SK-N-SH treated with all-trans-retinoic acid at 6 μM for 48 hours (cell line): ENCODE results near the gene IGF1R.

Source experiments
- BACH2 ChIP-seq: fragments of 250-450 bp; sonication (Bioruptor Pico); IDR thresholded peaks from 2 replicates; pipeline ENCODE4 v1.9.0; 2021; ENCODE audit warnings: mild to moderate bottlenecking, borderline replicate concordance
- OSR1 ChIP-seq: fragments of 250-450 bp; sonication (Bioruptor Pico); IDR thresholded peaks from 2 replicates; pipeline ENCODE4 v1.8.0; 2022; ENCODE audit warnings: moderate library complexity, mild to moderate bottlenecking, inconsistent platforms
- PATZ1 ChIP-seq: fragments of 250-450 bp; sonication (Bioruptor Pico); IDR thresholded peaks from 2 replicates; pipeline ENCODE4 v1.8.0; 2020; ENCODE audit warnings: mild to moderate bottlenecking, moderate library complexity, borderline replicate concordance
- ZFP3 ChIP-seq: fragments of 250-450 bp; sonication (Bioruptor Pico); IDR thresholded peaks from 2 replicates; pipeline ENCODE4 v1.5.0; 2020; ENCODE audit warnings: mild to moderate bottlenecking, moderate library complexity
- TF ChIP-seq, protein P1 (sequence below): fragments of 250-450 bp; sonication (Bioruptor Pico); IDR thresholded peaks from 2 replicates; pipeline ENCODE4 v1.5.0; 2020; ENCODE audit warnings: mild to moderate bottlenecking, moderate library complexity

DNA sequence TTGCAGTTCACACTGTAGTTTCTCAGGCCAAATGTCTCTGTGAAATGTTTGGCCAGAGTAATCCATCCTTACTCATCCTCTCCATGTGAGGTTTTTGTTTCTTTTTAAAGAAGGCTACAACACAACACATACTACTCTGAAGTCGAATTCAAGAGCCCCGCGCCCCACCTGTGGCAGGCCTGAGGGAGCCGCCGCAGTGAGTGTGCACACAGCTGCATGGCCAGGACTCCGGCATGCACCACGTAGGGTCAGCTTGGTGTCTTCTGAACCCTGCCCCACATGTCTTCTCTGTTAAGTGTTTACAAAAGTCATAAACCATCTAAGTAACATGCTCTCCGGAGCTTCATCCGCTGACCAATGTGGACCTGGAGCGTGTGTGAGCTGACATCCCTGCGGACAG, 300.6 kb downstream of the IGF1R start:
- no peak for TF ChIP-seq OSR1 (CRISPR knock-in tag)
- no peak for TF ChIP-seq ZFP3
- TF ChIP-seq, protein P1, sequence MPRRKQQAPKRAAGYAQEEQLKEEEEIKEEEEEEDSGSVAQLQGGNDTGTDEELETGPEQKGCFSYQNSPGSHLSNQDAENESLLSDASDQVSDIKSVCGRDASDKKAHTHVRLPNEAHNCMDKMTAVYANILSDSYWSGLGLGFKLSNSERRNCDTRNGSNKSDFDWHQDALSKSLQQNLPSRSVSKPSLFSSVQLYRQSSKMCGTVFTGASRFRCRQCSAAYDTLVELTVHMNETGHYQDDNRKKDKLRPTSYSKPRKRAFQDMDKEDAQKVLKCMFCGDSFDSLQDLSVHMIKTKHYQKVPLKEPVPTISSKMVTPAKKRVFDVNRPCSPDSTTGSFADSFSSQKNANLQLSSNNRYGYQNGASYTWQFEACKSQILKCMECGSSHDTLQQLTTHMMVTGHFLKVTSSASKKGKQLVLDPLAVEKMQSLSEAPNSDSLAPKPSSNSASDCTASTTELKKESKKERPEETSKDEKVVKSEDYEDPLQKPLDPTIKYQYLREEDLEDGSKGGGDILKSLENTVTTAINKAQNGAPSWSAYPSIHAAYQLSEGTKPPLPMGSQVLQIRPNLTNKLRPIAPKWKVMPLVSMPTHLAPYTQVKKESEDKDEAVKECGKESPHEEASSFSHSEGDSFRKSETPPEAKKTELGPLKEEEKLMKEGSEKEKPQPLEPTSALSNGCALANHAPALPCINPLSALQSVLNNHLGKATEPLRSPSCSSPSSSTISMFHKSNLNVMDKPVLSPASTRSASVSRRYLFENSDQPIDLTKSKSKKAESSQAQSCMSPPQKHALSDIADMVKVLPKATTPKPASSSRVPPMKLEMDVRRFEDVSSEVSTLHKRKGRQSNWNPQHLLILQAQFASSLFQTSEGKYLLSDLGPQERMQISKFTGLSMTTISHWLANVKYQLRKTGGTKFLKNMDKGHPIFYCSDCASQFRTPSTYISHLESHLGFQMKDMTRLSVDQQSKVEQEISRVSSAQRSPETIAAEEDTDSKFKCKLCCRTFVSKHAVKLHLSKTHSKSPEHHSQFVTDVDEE (CRISPR knock-in tag) = no peak
- no peak for TF ChIP-seq BACH2 (CRISPR knock-in tag)
- TF ChIP-seq PATZ1 (CRISPR knock-in tag) = no peak
